ENCODE data around the gene GLG1.
"Not testable (repeated sequence)": the region's sequence is repeated elsewhere in the genome, so short reads cannot be mapped to it uniquely, and the experiment has no call there.

DNA sequence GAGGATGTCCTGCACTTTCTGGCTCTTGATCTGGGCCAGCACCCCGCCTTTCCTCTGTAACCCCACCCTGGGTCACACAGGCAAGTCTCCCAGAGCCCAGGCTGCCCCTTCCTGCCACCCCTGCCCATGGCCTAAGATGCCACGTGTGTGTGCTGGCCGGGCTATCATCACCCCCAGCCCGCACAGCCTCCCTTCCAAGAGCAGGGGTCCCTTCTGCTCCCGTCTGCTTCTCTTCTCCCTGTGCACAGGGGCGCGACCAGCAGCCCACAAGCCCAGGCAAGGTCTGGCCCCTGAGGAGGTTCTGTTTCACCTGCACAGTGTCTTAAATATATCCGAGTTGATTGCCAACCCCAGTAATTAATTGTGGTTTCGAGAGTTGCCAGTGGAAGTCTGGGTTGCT is 195.9 kb downstream of the GLG1 start:
- not testable (repeated sequence) for TF ChIP-seq POLR2A (IDR thresholded peaks at IDR 0.05; ENCODE audit: low read length); GATA1 (IDR thresholded peaks at IDR 0.05; ENCODE audit: low read depth, low read length)
